ENCODE results near the gene ZFP36L1.

Gene ZFP36L1

GRCh38 chr14:68792979-68793733, at the start of gene ZFP36L1:
TSS of gene ZFP36L1 (minus strand) at chr14:68793067. CDS start at chr14:68792938, 129 bp downstream.
- peak; percentile 74 to 87 for DNase-seq (ENCODE audit: low read depth in 1 of 2, low spot score in 1 of 2)

GRCh38 chr14:68842298-68842697, 49.4 kb upstream of the ZFP36L1 start:
- no peak for DNase-seq (ENCODE audit: low read depth in 1 of 2, low spot score in 1 of 2)

- DNase-seq (ENCODE audit: low read depth in 1 of 2, low spot score in 1 of 2) = no peak
Observed at GRCh38 chr14:68841016-68841809, 48.3 kb upstream of the ZFP36L1 start.

GRCh38 chr14:68840454-68840853, 47.6 kb upstream of the ZFP36L1 start:
- no peak for DNase-seq (ENCODE audit: low read depth in 1 of 2, low spot score in 1 of 2)

DNA sequence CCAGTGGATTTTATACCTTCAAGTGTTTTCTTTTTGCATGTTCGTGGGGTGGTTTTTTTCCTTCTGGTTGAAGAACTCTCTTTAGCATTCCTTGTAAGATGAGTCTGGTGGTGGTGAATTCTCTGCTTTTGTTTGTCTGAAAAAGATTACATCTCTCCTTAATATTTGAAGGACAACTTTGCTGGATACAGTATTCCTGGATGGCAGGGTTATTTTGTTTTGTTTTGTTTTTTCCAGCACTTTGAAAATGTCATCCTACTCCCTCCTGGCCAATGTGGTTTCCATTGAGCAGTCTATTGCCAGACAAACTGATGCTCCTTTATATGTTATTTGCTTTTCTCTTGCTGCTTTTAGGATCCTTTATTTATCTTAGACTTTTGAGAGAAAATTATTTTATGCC, 43.2 kb upstream of the ZFP36L1 start:
- no peak for DNase-seq (ENCODE audit: low read depth in 1 of 2, low spot score in 1 of 2)

- no peak for DNase-seq (ENCODE audit: low read depth in 1 of 2, low spot score in 1 of 2)
Observed at GRCh38 chr14:68834816-68835215, 41.9 kb upstream of the ZFP36L1 start.

DNA sequence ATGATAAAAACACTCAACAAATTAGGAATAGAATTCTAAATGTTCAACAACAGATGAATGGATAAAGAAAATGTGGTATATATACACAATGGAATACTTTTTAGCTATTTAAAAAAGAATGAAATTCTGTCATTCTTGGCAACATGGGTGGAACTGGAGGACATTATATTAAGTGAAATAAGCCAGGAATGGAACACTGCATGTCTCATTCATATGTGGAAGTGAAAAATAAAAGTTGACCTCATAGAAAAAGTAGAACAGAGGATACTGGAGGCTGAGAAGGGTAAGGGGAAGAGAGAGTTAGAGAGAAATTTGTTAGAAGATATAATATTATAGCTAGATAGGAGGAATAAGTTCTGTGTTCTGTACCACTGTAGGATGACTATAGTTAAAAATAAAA, 35.8 kb upstream of the ZFP36L1 start:
- DNase-seq (ENCODE audit: low read depth in 1 of 2, low spot score in 1 of 2) = no peak

DNA sequence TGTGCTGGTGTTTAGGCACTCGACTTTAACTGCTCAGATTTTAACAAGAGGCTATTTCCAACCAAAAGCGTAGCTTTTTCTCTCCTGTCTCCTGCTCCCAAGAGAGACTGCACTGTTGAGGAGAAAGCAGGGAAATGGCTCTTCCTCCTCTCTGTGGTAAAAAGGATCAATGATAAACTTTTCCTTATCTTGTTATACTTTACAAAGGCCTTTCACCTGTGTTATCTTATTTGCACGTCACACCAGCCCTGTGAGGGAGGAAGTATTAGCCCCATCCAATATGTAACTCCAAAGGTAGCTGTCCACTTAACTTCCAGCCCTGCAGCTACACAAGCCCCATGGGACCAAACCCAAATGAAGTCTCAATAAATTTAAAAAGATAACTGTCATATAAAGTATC, 32.9 kb upstream of the ZFP36L1 start:
- no peak for DNase-seq (ENCODE audit: low read depth in 1 of 2, low spot score in 1 of 2)

- DNase-seq (ENCODE audit: low read depth in 1 of 2, low spot score in 1 of 2) = no peak
Observed at GRCh38 chr14:68824517-68825347, 31.9 kb upstream of the ZFP36L1 start.

DNA sequence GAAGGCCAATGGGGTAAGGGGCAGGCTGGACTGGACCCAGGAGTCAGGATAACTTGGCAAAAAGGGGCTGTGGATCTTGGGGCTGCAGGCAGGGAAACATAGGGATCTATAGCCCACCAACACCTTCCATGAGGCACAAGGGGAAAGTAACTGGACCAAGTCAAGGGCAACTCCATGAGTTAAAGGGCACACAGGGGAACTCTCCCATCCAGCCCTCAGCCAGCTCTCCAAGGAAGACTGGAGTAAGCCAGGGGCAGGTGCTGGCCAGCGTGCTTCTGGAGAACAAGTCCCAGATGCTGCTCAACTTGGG, 31.3 kb upstream of the ZFP36L1 start:
- DNase-seq (ENCODE audit: low read depth in 1 of 2, low spot score in 1 of 2) = no peak

DNA sequence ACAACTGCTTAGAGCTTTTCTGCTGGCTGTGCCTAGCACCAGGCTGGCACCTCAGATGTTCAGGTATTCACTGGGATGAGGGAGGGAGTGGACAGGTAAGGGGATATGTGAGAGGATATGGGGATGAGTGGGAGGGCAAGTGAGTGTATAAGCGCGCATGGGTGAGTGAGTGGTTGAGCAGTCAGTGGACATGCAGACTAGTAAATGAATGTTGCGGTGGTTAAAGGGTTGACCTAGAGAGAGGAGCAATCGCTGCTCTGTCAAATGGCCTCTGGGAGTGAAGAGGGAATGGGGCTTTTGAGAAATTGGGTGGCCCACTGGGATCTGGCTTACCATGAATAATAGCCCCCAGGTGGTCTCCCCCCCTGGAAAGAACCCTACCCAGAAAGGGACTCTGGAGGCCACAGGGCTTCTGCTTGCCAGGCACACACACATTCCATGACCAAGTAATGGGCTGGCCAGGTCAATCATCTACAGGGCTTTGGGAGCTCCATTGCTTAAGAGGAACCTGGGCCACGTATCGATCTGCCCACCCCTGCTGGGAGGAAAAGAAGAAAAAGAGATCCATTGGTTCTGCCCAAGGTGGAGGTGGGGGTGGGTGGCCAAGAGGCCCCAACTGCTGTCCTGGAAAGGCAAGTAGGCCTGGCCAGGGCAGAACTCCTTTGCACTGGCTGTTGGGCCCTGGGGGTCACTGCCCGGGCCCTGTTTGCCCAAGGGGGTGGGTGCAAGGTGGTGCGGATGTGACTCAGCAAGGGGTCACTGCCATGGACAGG, 30.8 kb upstream of the ZFP36L1 start:
- DNase-seq (ENCODE audit: low read depth in 1 of 2, low spot score in 1 of 2) = no peak

- DNase-seq (ENCODE audit: low read depth in 1 of 2, low spot score in 1 of 2) = no peak
Observed at GRCh38 chr14:68822926-68823325, 30.1 kb upstream of the ZFP36L1 start.

GRCh38 chr14:68822132-68822651, 29.3 kb upstream of the ZFP36L1 start:
- no peak for DNase-seq (ENCODE audit: low read depth in 1 of 2, low spot score in 1 of 2)

DNA sequence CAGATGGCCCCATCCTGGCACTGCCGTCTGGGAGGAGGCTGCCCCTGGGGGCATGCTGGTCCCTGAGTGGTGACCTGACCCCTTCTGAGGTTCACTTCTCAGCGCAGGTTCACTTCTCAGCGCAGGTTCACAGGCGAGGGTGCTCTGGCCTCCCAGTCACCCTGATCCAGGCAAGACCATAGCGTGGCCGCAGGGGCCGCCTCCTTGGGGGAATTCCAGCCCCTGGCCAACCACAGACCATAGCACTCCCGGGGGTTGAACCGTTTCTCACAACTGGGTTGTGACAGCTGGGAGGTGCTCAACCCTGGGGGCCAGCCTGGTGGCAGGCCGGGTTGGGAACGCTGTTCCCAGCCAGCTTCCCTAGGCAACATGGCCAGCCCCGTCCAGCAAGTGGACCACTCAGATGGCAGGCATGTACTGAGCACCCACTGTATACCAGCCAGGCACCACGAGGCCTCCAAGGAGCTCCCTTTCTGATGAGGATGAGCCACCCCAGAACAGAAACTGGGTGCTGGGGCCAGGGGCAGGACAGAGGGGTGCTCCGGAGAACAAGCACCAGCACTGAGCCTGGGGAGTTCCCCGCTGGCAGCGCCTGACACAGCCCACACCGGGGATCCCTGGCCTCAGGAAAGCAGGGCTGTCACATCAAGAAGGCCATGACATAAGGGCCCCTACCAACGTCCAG, 28.3 kb upstream of the ZFP36L1 start:
- no peak for DNase-seq (ENCODE audit: low read depth in 1 of 2, low spot score in 1 of 2)

GRCh38 chr14:68820536-68820935, 27.7 kb upstream of the ZFP36L1 start:
- DNase-seq (ENCODE audit: low read depth in 1 of 2, low spot score in 1 of 2) = no peak

GRCh38 chr14:68820119-68820518, 27.3 kb upstream of the ZFP36L1 start:
- DNase-seq (ENCODE audit: low read depth in 1 of 2, low spot score in 1 of 2) = no peak

DNA sequence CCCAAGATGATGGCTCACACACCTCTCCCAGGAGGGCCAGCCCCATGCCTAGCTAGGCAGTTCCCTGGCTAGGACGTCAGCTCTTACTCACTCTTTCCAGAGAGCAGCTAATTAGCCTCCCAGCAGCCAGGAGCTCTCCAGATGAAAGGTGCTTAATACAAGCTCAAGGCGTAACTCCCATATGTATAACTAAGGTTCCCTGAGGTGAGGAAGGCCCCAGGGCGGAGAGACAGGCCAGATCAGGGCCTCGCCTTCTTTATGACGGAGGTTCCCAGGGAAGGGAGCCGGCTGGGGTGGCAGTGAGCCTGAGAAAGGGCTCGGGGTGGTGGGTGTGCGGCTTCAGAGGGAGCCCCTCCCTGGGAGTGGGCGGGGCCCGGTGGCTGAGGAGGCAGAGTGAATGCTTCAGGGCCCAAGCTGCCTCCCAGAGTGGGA, 26.4 kb upstream of the ZFP36L1 start:
- no peak for DNase-seq (ENCODE audit: low read depth in 1 of 2, low spot score in 1 of 2)

- no peak for DNase-seq (ENCODE audit: low read depth in 1 of 2, low spot score in 1 of 2)
Observed at GRCh38 chr14:68817506-68818212, 24.8 kb upstream of the ZFP36L1 start.

- DNase-seq (ENCODE audit: low read depth in 1 of 2, low spot score in 1 of 2) = no peak
Observed at GRCh38 chr14:68816943-68817430, 24.1 kb upstream of the ZFP36L1 start.

Data from activated CD4-positive, alpha-beta T cell treated with anti-CD3 and anti-CD28 coated beads, Interleukin-2, amount 50 U/mL, for 24 hours (primary cell).